Measurements from ENCODE around the gene IQSEC1.

The IQSEC1 gene

GRCh38 chr3:12924437-12924836 is 148.8 kb downstream of the IQSEC1 start:
- DNase-seq, result no peak

DNA sequence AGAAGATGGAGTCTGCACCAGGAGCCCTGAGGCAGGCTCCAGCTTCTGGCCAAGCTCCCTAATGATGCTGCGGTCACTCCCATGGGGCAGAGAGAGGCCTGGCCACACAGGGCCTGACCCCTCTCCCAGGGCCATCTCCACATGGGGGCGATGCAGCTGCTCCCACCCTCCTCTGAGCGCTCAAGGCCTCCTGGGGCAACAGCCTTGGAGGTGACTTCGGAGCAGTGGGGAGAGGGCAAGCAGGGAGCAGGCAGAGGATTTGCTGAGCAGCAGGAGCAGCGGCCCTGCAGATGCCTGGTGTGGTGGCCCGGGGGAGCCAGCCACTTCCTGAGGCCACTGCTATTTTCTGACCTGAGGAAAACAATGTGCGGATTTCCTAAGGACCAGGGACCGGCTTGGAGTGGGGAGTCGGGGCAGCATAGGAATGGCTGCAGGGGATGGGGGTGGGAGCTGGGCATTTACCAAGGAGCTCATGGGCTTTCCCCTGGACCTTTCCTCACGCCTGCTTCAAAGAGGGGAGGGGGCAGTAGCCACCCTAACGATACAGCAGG is 150.3 kb downstream of the IQSEC1 start:
- no peak for DNase-seq

- no peak for DNase-seq
Measured at GRCh38 chr3:12922306-12922705, 150.9 kb downstream of the IQSEC1 start.

- no peak for DNase-seq
Measured at GRCh38 chr3:12921736-12922135, 151.5 kb downstream of the IQSEC1 start.

DNA sequence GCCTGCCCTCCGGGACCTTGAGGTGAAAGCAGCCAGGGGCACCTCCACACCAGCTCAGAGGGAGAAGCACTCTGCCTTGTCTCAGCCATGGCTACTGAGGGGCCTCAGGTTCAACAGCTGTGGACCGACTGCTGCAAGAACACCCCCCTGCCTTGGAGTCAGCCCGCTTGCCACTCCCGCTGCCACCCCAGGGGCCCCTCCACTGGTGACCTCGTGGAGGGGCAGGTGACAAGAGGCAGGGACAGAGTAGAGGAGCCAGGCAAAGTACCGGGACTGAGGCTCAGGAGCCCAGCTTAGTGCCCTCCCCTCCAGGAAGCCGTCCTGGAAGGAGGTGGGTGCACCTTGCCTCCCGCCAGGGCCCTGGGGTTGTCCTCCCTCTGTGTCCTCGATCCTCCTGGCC is 152.3 kb downstream of the IQSEC1 start:
- DNase-seq, result no peak

DNA sequence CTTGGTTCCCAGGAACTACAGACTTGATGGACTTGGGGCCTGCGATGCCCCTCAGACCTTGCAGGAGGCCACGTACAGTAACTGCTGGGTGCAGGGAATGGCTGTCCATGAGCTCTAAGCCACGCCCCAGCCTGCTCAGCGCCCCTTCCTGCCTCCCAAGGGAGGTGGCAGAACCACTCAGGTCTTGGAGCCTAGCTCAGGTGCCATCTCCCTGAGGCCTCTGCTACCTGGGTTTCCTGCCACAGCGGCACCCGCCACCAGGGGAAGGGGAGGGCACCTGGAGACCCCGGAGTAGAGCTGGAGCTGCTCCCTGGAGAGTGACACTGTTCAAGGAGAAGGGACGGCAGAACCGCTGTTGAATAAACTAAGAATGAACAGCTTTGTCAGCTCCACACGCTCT is 154.0 kb downstream of the IQSEC1 start:
- no peak for DNase-seq

DNA sequence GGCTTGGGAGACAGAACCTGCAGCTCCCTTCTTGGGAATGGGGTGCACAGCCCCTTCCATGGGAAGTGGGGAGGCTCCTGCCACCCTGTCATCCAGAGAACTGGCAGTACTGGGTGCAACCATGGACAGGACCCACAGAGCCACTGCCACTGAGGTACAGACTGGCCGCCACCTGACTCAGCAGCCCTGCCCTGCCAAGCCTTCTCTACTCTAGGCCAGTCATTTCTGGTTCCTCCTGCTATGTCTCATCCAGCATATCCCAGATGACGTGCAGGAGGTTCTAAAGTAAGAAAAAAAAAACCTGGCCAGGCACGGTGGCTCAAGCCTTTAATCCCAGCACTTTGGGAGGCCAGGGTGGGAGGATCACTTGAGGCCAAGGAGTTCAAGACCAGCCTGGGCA is 155.0 kb downstream of the IQSEC1 start:
- DNase-seq, result no peak

DNA sequence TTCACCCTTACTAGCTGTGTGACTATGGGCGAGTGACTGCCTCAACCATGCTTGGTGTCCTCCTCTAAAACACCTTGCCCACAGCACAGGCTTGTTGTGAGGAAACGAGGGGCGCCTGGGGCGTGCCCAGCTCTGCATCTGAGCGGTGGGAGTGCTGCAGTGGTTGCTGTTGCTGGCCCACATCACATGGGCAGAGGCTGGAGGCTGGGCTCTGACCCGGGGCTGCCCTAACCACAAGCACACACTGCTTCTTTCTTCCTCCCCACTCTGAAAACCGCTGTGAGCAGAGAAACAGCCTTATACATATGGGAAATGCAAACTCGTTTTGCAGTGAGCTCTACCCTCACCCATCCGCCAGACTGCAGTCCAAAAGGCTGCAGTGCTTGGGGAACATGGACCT is 157.1 kb downstream of the IQSEC1 start:
- peak; percentile 72 for DNase-seq

DNA sequence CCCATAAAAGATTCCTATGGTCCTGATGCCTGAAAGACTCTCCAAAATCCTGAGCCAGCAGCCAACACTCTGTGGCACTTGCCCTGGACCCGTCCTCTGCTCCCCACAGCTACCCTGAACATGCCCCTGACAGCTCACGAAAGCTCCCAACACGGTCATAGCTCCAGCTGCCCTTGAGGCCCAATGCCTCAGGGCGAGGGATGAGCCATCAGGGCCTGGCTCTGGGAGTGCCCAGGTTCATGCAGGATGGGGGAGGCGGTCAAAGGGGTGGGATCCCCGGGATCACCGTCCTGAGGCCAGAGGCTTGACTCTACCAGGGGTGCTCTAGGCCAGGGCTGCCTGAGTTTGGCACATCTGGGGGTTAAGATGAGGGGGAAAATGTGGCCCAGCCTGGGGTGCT is 159.1 kb downstream of the IQSEC1 start:
- DNase-seq, result no peak

GRCh38 chr3:12911881-12912415 is 161.3 kb downstream of the IQSEC1 start:
- no peak for DNase-seq

DNA sequence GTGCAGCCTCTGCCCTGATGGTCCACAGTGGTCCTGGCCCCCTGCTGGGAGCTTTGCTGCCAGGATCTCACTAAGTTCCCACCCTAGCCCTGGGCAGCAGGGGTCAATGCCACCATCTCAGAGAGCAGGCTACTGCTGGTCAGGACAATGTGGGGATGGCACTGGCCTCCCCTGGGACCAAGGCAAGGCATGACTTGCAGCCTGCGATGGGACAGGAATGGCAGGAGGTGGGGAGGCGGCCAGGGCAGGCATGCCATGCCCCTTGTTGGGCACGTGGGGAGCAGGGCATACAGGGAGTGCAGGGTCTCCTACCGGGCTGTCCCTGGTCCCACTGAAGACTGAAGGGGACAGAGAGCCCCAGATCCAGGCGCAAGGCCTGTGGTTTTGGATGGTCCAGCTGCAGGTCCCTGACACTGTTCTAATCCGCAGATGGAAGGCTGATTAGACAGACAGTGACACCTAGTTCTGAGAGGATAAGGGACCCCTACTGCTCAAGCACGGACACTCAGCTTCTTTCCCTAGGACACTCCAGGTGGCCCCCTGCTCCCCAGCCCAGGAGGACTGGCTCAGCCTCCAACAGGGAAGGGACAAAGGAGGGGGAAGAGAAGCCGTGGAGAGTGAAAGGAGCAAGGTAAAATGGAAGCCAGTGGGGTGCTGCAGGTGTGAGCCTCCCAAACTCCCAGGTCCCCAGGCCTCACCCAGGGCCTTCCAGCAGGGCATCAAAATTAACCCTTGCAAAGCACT is 162.7 kb downstream of the IQSEC1 start:
- DNase-seq, result no peak

DNA sequence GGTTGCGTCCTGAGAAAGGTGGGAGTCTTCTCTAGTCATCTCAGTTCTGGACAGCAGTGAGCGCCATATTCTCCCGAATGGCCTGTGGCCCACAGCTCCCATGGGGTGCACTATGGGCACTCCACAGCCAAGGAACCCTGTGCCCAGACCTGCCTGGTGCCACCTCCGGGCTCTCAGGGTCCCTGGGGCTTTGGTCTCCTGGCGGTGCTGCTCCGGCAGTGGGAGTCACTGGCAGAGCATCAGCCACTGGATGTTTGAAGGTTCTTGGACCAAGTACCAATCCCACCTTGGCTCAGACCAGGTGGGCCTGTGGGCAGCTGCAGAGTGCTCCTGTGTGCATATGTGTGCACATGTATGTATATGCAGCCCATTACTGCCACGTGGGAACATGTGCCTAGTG is 163.5 kb downstream of the IQSEC1 start:
- no peak for DNase-seq

- DNase-seq, result no peak
Measured at GRCh38 chr3:12908859-12909258, 164.4 kb downstream of the IQSEC1 start.

- DNase-seq, result no peak
Measured at GRCh38 chr3:12908136-12908730, 165.0 kb downstream of the IQSEC1 start.

DNA sequence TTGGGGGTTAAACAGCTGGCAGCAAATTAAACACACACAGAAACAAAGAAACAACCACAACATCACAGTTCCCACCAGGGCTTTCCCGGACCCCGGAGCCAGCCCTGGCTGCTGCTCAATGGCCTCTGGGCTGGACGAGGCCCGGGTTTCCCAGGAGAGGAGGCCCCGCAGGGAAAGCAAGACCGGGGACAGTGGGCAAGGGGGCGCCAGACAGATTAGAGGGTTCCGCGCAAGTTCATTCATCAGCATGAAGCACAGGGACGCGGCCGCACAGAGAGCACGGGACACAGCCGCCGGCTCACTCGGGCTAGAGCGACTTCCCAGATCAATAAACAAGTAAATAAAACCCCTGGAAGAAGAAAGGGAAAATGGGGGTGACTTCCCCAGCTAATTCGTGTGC is 165.5 kb downstream of the IQSEC1 start:
- no peak for DNase-seq

DNA sequence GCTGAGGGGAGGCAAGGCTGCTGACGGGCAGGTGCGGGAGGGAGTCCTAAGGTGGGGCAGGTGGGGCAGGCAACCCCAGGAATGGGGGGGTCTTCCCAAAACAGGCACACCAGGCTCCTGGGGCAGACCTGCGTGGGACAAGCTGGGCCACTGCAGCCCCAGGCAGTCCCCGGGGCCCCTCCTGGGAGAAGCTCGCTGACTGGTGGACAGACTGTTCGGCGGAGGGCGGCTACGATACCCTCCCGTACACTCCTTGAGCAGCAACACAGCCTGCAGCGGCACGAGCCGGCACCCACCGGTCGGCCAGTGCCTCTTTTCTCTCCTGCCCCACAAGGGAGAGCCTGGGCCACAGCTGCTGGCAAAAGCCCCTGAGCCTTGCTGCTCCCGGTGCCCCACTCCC is 165.9 kb downstream of the IQSEC1 start:
- DNase-seq, result no peak

- DNase-seq, result no peak
Measured at GRCh38 chr3:12906916-12907290, 166.3 kb downstream of the IQSEC1 start.

DNA sequence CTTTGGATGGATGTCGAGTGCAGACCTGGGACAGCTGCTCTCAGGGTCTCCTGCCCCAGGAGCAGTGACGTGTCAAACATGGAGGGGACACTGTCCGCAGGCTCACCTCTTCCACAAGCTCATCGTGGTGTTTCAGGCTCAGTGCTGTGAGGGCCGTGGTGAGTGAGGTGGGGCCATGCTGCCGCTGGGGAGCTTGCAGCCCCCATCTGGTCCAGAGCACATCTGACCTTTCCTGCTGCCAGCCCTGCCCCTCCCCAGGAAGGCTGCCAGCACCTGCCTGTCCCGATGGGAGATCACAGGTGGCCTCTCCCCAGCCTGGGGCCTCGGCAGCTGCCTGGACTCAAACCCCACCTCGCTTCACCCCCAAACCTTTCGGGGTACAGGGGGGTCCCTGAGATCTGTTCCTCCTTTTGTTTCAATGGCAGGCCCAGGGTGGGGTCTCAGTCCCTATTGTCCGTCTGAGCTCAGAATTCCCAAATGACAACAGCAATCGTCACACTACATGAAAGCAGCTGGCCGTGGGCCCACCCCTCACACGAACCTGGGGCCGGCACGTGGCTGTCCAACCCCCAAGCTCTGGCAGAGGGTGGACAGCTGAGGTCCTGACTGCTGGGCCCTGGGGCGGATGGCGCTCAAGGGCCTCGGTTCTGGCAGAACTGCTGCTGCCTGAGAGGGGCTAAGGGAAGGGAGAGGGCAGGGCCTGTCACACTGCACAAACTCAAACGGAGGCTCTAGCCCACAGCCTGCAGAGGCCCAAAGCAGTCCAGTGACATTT is 166.9 kb downstream of the IQSEC1 start:
- no peak for DNase-seq

GRCh38 chr3:12905316-12906071 is 167.7 kb downstream of the IQSEC1 start:
- DNase-seq, result no peak

DNA sequence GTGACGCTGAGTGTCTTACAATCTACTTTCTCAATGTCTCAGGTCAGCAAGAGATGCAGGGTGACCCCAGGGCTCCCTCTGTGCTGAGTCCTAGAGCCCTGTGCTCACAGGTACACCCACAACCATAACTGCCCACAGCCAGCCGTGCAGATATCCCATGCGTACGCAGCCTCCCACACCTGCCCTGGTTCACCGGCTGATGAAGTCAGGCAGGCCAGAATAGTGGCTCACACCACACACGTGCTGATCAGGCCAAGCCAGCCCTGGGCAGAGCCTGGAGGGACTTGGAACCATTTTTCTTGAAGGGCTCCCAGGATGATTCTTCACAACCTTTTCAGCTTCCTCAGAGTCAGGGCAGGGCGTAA is 168.3 kb downstream of the IQSEC1 start:
- no peak for DNase-seq

GRCh38 chr3:12903881-12904280 is 169.3 kb downstream of the IQSEC1 start:
- no peak for DNase-seq

DNA sequence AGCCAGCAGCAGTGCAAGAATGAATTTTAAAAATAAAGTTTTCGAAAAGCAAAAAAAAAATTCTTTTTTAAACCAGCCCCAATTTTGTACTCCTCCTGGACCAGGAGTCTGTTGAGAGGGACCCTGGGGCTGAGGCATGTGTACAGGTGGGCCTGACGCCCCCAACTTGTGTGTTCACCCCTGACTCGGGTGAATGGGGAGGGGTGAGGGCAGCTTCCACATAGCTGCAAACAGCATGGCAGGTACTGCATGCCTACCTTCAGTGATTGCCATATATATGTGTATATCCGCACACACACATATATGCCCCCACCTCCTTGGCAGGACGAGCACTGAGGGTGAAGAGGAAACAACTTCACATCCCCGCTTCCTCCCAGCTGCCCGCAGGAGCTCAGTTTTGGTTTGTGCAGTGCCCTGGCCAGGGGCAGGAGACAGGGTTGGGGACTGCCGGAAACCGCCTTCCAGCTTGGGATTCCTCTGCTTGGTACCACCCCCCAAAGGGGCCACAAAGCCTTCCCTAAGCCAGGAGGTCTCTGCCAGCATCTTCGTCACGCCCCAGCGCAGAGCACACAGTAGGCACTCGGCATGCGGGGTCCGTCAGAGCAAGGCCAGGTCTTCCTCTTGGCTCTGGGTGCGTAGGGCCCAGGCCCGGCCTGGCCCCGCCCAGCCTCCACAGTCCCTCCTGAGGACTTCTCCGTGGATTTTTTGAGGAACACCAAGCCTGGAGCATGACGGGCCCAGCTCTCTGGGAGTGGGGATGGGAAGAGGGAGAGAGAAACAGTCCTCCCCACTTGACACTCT is 170.0 kb downstream of the IQSEC1 start:
- no peak for DNase-seq
